HG03159 (cell line): ENCODE results near the gene HPCAL4.

ENCODE experiments used
- ATAC-seq: cut with Tn5 transposase; IDR thresholded peaks from one replicate; pipeline ENCODE4 v1.9.1; 2021; ENCODE audit warnings: mild to moderate bottlenecking, moderate library complexity; ENCODE audit not compliant: unreplicated experiment

Gene HPCAL4

GRCh38 chr1:39678889-39679288 is 12.3 kb downstream of the HPCAL4 start:
- no peak for ATAC-seq

- no peak for ATAC-seq
These were observed 13.6 kb downstream of the HPCAL4 start for GRCh38 chr1:39677645-39678044.

- ATAC-seq: no peak
These were observed 14.2 kb downstream of the HPCAL4 start for GRCh38 chr1:39676948-39677548.

GRCh38 chr1:39675220-39675619 is 16.0 kb downstream of the HPCAL4 start:
- ATAC-seq: no peak

- no peak for ATAC-seq
These were observed 18.0 kb downstream of the HPCAL4 start for GRCh38 chr1:39673215-39673614.

GRCh38 chr1:39672551-39672947 is 18.7 kb downstream of the HPCAL4 start:
- ATAC-seq: no peak

GRCh38 chr1:39671793-39672550 is 19.3 kb downstream of the HPCAL4 start, which contains the start of gene NT5C1A:
TSS of gene NT5C1A (minus strand) at chr1:39672107. CDS start at chr1:39672038, 69 bp downstream.
- no peak for ATAC-seq

GRCh38 chr1:39671433-39671792 is 19.8 kb downstream of the HPCAL4 start:
- no peak for ATAC-seq

GRCh38 chr1:39670689-39671088 is 20.5 kb downstream of the HPCAL4 start:
- ATAC-seq: no peak

GRCh38 chr1:39668894-39669293 is 22.3 kb downstream of the HPCAL4 start:
- ATAC-seq: no peak

GRCh38 chr1:39668111-39668510 is 23.1 kb downstream of the HPCAL4 start:
- no peak for ATAC-seq

- peak; percentile 80 for ATAC-seq
These were observed 24.5 kb downstream of the HPCAL4 start for GRCh38 chr1:39666772-39667171.

- ATAC-seq: no peak
These were observed 27.7 kb downstream of the HPCAL4 start for GRCh38 chr1:39663559-39663958.

- no peak for ATAC-seq
These were observed 28.4 kb downstream of the HPCAL4 start for GRCh38 chr1:39662861-39663260.

GRCh38 chr1:39659538-39659937 is 31.7 kb downstream of the HPCAL4 start:
- no peak for ATAC-seq

- ATAC-seq: no peak
These were observed 32.1 kb downstream of the HPCAL4 start for GRCh38 chr1:39659110-39659509.

- peak; percentile 54 for ATAC-seq
These were observed 33.2 kb downstream of the HPCAL4 start for GRCh38 chr1:39657923-39658485.

GRCh38 chr1:39657402-39657801 is 33.8 kb downstream of the HPCAL4 start:
- no peak for ATAC-seq

GRCh38 chr1:39656391-39656790 is 34.8 kb downstream of the HPCAL4 start:
- ATAC-seq: no peak

GRCh38 chr1:39655578-39656268 is 35.5 kb downstream of the HPCAL4 start:
- no peak for ATAC-seq

GRCh38 chr1:39654291-39654690 is 36.9 kb downstream of the HPCAL4 start:
- no peak for ATAC-seq
